Sigmoid colon (tissue), 3 donors: ENCODE data around the gene TCEAL1.

Experiments used
- CTCF ChIP-seq, 4 experiments: fragments of 450-650 bp in 3 of 4; fragments of 200-600 bp in 1 of 4; IDR thresholded peaks; one replicate each; pipeline ENCODE4 v1.5.1; 2016 to 2019; ENCODE audit warnings: antibody characterized with exemption in 4 of 4, mild to moderate bottlenecking in 3 of 4, moderate library complexity in 2 of 4
- POLR2A ChIP-seq, 2 donors: fragments of 450-650 bp; IDR thresholded peaks; one replicate each; pipeline ENCODE4 v1.6.1; 2016; ENCODE audit warnings: antibody characterized with exemption in 2 of 2, mild to moderate bottlenecking in 2 of 2, moderate library complexity in 2 of 2

DNA sequence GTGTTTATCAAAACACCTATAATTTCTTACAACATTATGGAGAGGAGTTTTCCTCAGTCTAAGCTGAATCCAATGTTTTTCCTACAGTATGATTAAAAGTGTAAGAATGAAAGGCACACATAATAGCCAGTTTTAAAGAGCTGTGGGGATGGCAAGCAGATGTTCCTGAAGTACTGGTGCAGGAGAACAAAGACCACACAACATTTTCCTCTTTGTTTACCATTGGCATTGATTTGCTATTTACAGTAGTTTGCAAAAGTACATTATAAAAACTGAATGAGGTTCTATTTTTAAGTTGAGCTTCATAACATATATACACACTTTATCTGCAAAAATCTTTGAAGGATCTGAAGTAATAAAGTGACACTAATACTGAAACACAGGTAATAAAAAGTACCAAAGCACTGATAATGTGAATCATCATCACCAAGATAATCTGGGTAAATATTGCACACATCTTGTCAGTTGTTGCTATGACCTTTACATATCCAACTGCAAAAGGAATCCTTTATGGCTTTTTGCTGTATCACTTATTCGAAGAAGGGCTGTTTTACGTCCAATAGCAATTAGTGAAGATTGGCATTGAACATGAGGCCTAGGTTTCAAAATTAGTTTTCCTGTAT is 22.5 kb downstream of the TCEAL1 start:
- TF ChIP-seq CTCF (IDR thresholded peaks at IDR 0.05) (no peak), POLR2A (IDR thresholded peaks at IDR 0.05) (no peak)
